Common myeloid progenitor, CD34-positive (primary cell): Measurements from ENCODE around the gene ZSCAN10.
"Not testable (repeated sequence)": the region's sequence is repeated elsewhere in the genome, so short reads cannot be mapped to it uniquely, and the experiment has no call there.

ENCODE experiments used
- CTCF ChIA-PET: fragments of 350-600 bp; sonication (Branson Sonifier 250); formaldehyde crosslinking; loops from one replicate; lab custom pipeline; 2021; ENCODE audit warnings: antibody characterized with exemption; lab: Charles Lee
- POLR2A ChIA-PET: fragments of 350-600 bp; sonication (Branson Sonifier 250); formaldehyde crosslinking; loops from one replicate; lab custom pipeline; 2021; ENCODE audit warnings: antibody characterized with exemption; lab: Charles Lee
- DNase-seq, 3 donors: peaks; one replicate each; pipeline versions ENCODE4 v3.0.0 to v3.0.0-alpha.2; 2013
- H3K27ac ChIP-seq, 2 experiments: 1 replicate in 1 of 2; 2 replicates in 1 of 2; pipeline ENCODE4 v1.7.0; 2013; ENCODE audit warnings: inconsistent platforms in 2 of 2, low read length in 2 of 2, mild to moderate bottlenecking in 2 of 2, low read depth in 1 of 2, moderate library complexity in 1 of 2; ENCODE audit not compliant: severe bottlenecking in 2 of 2, insufficient read depth in 1 of 2, poor library complexity in 1 of 2
- H3K27me3 ChIP-seq, 5 experiments: replicated peaks in 2 of 5; 1 replicate in 3 of 5; 2 replicates in 2 of 5; pipeline versions ENCODE4 v1.6.1 to v1.7.0; 2013; ENCODE audit warnings: low read length in 4 of 5, mild to moderate bottlenecking in 2 of 5, moderate library complexity in 2 of 5, inconsistent platforms in 1 of 5; ENCODE audit not compliant: insufficient read depth in 5 of 5, control insufficient read depth in 4 of 5
- H3K36me3 ChIP-seq, 4 experiments: 1 replicate in 2 of 4; 2 replicates in 2 of 4; pipeline versions ENCODE4 v1.6.1 to v1.7.0; 2013; ENCODE audit warnings: low read length in 3 of 4, control low read depth in 1 of 4, mild to moderate bottlenecking in 1 of 4; ENCODE audit not compliant: control insufficient read depth in 4 of 4, insufficient read depth in 4 of 4
- H3K4me1 ChIP-seq, 4 experiments: 1 replicate in 3 of 4; 2 replicates in 1 of 4; pipeline versions ENCODE4 v1.6.1 to v1.7.1; 2013; ENCODE audit warnings: low read length in 3 of 4, mild to moderate bottlenecking in 3 of 4, control low read depth in 1 of 4, inconsistent platforms in 1 of 4, moderate library complexity in 1 of 4; ENCODE audit not compliant: control insufficient read depth in 4 of 4, insufficient read depth in 4 of 4; ENCODE audit errors: control extremely low read depth in 1 of 4
- H3K4me3 ChIP-seq, 7 experiments: 1 replicate in 4 of 7; 2 replicates in 3 of 7; pipeline versions ENCODE4 v1.5.1 to v1.7.0; 2013; ENCODE audit warnings: mild to moderate bottlenecking in 7 of 7, low read length in 6 of 7, moderate library complexity in 6 of 7, inconsistent platforms in 2 of 7, low read depth in 2 of 7, control low read depth in 1 of 7; ENCODE audit not compliant: insufficient read depth in 4 of 7, control insufficient read depth in 1 of 7; ENCODE audit errors: extremely low read depth in 1 of 7
- H3K9me3 ChIP-seq, 5 experiments: 1 replicate in 4 of 5; 2 replicates in 1 of 5; pipeline versions ENCODE4 v1.6.1 to v1.7.1; 2013; ENCODE audit warnings: low read length in 4 of 5, mild to moderate bottlenecking in 2 of 5, inconsistent platforms in 1 of 5, low read depth in 1 of 5, moderate library complexity in 1 of 5; ENCODE audit not compliant: control insufficient read depth in 4 of 5, insufficient read depth in 2 of 5; ENCODE audit errors: control extremely low read depth in 1 of 5
- WGBS: methylation state at CpG from one replicate; pipeline ENCODE4 v1.1.5; 2013; ENCODE audit not compliant: insufficient coverage; 5-methylcytosine and 5-hydroxymethylcytosine counted together

The ZSCAN10 gene

GRCh38 chr16:3072148-3072547 is 26.9 kb downstream of the ZSCAN10 start:
- H3K27ac ChIP-seq, CTCF ChIA-PET, H3K4me3 ChIP-seq, H3K9me3 ChIP-seq, H3K27me3 ChIP-seq, H3K36me3 ChIP-seq, POLR2A ChIA-PET, DNase-seq: not testable (repeated sequence)
- H3K4me1 ChIP-seq: peaks cover 0 to 73% (median 43%) of the 10 kb centered on the region in 4 experiments
- no CpG with 5 or more reads among the region's 4 CpGs for WGBS

DNA sequence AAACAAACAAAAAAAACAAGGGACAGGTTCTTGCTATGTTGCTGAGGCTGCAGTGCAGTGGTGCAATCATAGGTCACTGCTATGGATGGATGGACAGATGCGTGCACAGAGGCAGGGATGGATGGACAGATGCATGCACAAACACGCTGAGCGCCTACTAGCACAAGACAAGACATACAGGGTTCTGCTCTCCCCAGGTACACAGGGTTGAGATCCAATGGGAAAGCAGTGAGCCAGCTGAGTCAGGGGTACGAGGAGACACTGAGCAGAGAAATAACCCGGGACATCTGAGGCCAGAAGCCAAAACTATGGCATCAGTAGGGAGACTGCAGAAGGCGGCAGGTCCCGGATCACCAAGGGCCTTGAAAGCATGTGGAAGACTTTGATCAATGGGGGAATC is 27.4 kb downstream of the ZSCAN10 start:
- CTCF ChIA-PET: no interaction called here

DNA sequence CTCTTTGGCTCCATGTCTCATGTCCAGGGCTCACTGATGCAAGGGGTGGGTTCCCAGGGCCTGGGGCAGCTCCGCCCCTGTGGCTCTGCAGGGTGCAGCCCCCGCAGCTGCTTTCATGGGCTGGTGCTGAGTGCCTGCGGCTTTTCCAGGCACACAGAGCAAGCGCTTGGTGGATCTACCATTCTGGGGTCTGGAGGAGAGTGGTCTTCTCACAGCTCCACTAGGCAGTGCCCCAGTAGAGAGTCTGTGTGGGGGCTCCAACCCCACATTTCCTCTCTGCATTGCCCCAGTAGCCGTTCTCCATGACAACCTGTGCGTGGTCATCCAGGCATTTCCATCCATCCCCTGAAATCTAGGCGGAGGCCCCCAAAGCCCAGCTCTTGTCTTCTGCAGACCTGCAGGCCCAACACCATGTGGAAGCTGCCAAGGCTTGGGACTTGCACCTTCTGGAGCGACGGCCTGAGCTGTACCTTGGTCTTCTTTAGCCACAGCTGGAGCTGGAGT is 28.4 kb downstream of the ZSCAN10 start:
- 97% methylated on average over 7 of the region's 9 CpGs for WGBS
- POLR2A ChIA-PET: no interaction called here
- no peak overlapping the region for H3K4me3 ChIP-seq
- no peak overlapping the region for H3K27ac ChIP-seq
- DNase-seq: no peak
- H3K27me3 ChIP-seq: no peaks in the 10 kb centered on the region
- H3K36me3 ChIP-seq: no peaks in the 10 kb centered on the region
- CTCF ChIA-PET: interaction anchor here (0.7 to 1.4 kb wide), 5 partner anchors 11 to 96 kb away, joined by 3 read pairs; no protein-coding TSS in a partner anchor
- no peaks in the 10 kb centered on the region for H3K9me3 ChIP-seq
- peaks cover 0 to 63% (median 32%) of the 10 kb centered on the region in 4 experiments for H3K4me1 ChIP-seq

More for the DNA sequence above, 27.4 kb downstream of the ZSCAN10 start:
- no peaks in the 10 kb centered on the region for H3K27me3 ChIP-seq
- WGBS: 98% methylated on average over 7 of the region's 7 CpGs
- DNase-seq: no peak
- H3K27ac ChIP-seq: no peak overlapping the region
- no peak overlapping the region for H3K4me3 ChIP-seq
- no peaks in the 10 kb centered on the region for H3K36me3 ChIP-seq
- POLR2A ChIA-PET: no interaction called here
- H3K4me1 ChIP-seq: peaks cover 0 to 71% (median 41%) of the 10 kb centered on the region in 4 experiments
- H3K9me3 ChIP-seq: peaks cover 0 to 2% (median 0%) of the 10 kb centered on the region in 5 experiments

DNA sequence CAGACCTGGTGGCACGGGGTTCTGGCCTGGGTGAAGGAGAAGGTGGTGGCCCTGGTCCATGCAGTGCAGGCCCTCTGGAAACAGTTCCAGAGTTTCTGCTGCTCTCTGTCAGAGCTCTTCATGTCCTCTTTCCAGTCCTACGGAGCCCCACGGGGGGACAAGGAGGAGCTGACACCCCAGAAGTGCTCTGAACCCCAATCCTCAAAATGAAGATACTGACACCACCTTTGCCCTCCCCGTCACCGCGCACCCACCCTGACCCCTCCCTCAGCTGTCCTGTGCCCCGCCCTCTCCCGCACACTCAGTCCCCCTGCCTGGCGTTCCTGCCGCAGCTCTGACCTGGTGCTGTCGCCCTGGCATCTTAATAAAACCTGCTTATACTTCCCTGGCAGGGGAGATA is 29.9 kb downstream of the ZSCAN10 start:
- CTCF ChIA-PET: interaction anchor here (1.5 kb wide), 1 partner anchor 62 kb away, joined by 3 read pairs; no protein-coding TSS in a partner anchor
- 93% methylated on average over 10 of the region's 11 CpGs for WGBS
- H3K27ac ChIP-seq, H3K36me3 ChIP-seq, POLR2A ChIA-PET, H3K9me3 ChIP-seq, DNase-seq, H3K27me3 ChIP-seq, H3K4me3 ChIP-seq: not testable (repeated sequence)
- H3K4me1 ChIP-seq: peaks cover 0 to 53% (median 18%) of the 10 kb centered on the region in 4 experiments

- ChIA-PET CTCF (interaction anchor here (1.5 kb wide), 1 partner anchor 63 kb away, joined by 3 read pairs; no protein-coding TSS in a partner anchor), POLR2A (no interaction called here)
- no peaks in the 10 kb centered on the region for H3K27me3 ChIP-seq
- DNase-seq: no peak
- H3K9me3 ChIP-seq: no peaks in the 10 kb centered on the region
- WGBS: 91% methylated on average over 4 of the region's 4 CpGs
- no peaks in the 10 kb centered on the region for H3K36me3 ChIP-seq
- no peak overlapping the region for H3K4me3 ChIP-seq
- H3K4me1 ChIP-seq: peaks cover 0 to 46% (median 12%) of the 10 kb centered on the region in 4 experiments
- H3K27ac ChIP-seq: no peak overlapping the region
These were observed 30.6 kb downstream of the ZSCAN10 start for GRCh38 chr16:3068487-3068886.

DNA sequence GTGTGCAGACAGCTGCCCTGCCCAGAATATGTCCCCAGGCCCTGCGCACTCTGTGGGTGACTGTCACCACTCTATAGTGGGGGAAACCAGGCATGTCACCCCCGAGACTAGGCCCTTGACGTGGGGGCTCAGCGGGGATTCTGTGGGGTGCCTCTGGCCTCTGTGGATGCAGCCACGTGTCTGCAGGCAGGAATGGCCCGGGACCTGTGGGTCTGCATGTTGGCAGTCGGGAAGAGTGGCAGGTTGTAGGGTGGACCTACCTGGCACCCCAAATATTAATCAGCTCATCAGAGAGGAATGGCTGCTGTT is 32.7 kb downstream of the ZSCAN10 start:
- H3K4me3 ChIP-seq: no peak overlapping the region
- ChIA-PET CTCF (interaction anchor here (2.1 kb wide), 1 partner anchor 21 kb away, joined by 5 read pairs; no protein-coding TSS in a partner anchor), POLR2A (no interaction called here)
- no peaks in the 10 kb centered on the region for H3K27me3 ChIP-seq
- no peaks in the 10 kb centered on the region for H3K9me3 ChIP-seq
- no peaks in the 10 kb centered on the region for H3K36me3 ChIP-seq
- no peak overlapping the region for H3K27ac ChIP-seq
- WGBS: 97% methylated on average over 7 of the region's 7 CpGs
- DNase-seq: no peak
- peaks cover 0 to 37% (median 4%) of the 10 kb centered on the region in 4 experiments for H3K4me1 ChIP-seq

DNA sequence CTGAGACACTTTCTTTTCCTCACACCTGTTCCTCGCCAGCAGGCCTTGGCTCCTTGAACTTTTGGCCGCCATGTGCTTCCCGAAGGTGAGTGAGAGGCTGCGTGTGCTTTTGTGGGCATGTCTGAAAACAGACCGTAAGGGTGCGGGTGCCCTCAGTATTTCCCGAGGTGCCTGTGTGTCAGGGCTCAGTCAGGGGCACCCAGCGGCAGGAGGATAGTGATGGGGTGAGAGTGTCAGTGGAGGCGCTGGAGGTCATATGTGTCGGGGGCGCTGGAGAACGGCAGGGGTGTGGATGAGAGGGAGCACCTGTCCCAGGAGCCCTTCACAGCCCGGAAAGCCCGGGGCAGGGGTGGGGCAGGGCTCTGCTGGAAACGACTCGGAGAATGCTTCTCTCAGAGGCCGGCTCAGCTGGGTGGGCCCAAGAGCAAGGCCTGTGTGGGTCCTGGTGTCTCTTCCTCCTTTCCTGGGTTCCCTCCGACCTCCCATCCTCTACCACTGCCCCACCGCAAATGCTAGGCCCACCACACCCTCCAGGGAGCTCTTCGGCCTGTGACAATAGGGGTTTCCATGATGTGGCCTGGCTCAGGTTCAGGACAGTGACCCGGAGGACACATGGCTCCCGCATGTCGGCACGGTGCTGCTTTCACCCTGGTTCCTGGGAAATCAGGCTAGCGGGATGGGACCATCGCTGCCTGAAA is 33.2 kb downstream of the ZSCAN10 start:
- ChIA-PET POLR2A (interaction anchor here (0.6 kb wide), 1 partner anchor 58 kb away, joined by 3 read pairs; no protein-coding TSS in a partner anchor), CTCF (interaction anchor here (1.3 to 2.1 kb wide), 2 partner anchors 9 to 21 kb away, joined by 4 to 5 read pairs; no protein-coding TSS in a partner anchor)
- no peaks in the 10 kb centered on the region for H3K36me3 ChIP-seq
- no peak overlapping the region for H3K27ac ChIP-seq
- no peaks in the 10 kb centered on the region for H3K27me3 ChIP-seq
- peaks cover 0 to 32% (median 3%) of the 10 kb centered on the region in 4 experiments for H3K4me1 ChIP-seq
- no peak overlapping the region for H3K4me3 ChIP-seq
- WGBS: 96% methylated on average over 26 of the region's 26 CpGs
- no peak for DNase-seq
- H3K9me3 ChIP-seq: no peaks in the 10 kb centered on the region
